NCI-H1092 treated with DMSO at 0.1 percent for 48 hours (cell line): ENCODE results near the gene ETFB.

Experiments
- DNase-seq: peaks from one replicate; lab custom pipeline; 2025; lab: John Stamatoyannopoulos, UW

The ETFB gene

GRCh38 chr19:51372649-51373504, 6.7 kb upstream of the ETFB start, which contains the start of gene NKG7:
NKG7 (minus strand) TSS chr19:51372654; CDS start chr19:51372535, 119 bp downstream.
- no peak for DNase-seq

GRCh38 chr19:51372021-51372648, 5.9 kb upstream of the ETFB start:
- DNase-seq: no peak

- no peak for DNase-seq
Observed at GRCh38 chr19:51371186-51371690, 5.0 kb upstream of the ETFB start.

GRCh38 chr19:51370230-51370629, 4.0 kb upstream of the ETFB start:
- no peak for DNase-seq

- DNase-seq: no peak
Observed at GRCh38 chr19:51368366-51369282, 2.4 kb upstream of the ETFB start, which contains the start of gene CLDND2. CLDND2 (minus strand) TSS chr19:51369003; CDS start chr19:51368577, 426 bp downstream.

GRCh38 chr19:51367565-51368365, 1.6 kb upstream of the ETFB start:
- DNase-seq: peak; percentile 92

- DNase-seq: no peak
Observed at GRCh38 chr19:51367255-51367564, 1.0 kb upstream of the ETFB start.

- DNase-seq: peak; percentile 94
Observed at GRCh38 chr19:51366389-51367254, 434 bp upstream of the ETFB start.

- peak; percentile 24 for DNase-seq
Observed at GRCh38 chr19:51365211-51365964, 800 bp downstream of the ETFB start.

GRCh38 chr19:51364200-51365106, 1.7 kb downstream of the ETFB start:
- no peak for DNase-seq

- DNase-seq: no peak
Observed at GRCh38 chr19:51361239-51361638, 4.9 kb downstream of the ETFB start.

GRCh38 chr19:51359294-51359693, 6.9 kb downstream of the ETFB start:
- DNase-seq: no peak

GRCh38 chr19:51357952-51358351, 8.2 kb downstream of the ETFB start:
- DNase-seq: no peak

GRCh38 chr19:51356159-51356801, 9.9 kb downstream of the ETFB start:
- DNase-seq: no peak

GRCh38 chr19:51354742-51355148, 11.4 kb downstream of the ETFB start:
- no peak for DNase-seq

- DNase-seq: no peak
Observed at GRCh38 chr19:51354103-51354741, 12.0 kb downstream of the ETFB start.

GRCh38 chr19:51352783-51353360, 13.3 kb downstream of the ETFB start:
- no peak for DNase-seq
